Retinal pigment epithelial cell (primary cell): ENCODE measurements around the gene DOCK4.

Experiments
- DNase-seq: peaks from one replicate; pipeline ENCODE4 v3.0.0-alpha.2; 2010; ENCODE audit warnings: low read depth
- H3K4me3 ChIP-seq: 2 replicates; pipeline ENCODE4 v1.5.1; 2011; ENCODE audit warnings: mild to moderate bottlenecking, low read length, control low read depth, moderate library complexity
- CTCF ChIP-seq: conservative IDR thresholded peaks from 2 replicates; pipeline ENCODE4 v1.5.1; 2011; ENCODE audit warnings: low read depth, low read length, control low read depth, inconsistent platforms

The DOCK4 gene

GRCh38 chr7:112118581-112119566 is 87.3 kb downstream of the DOCK4 start:
- no peak for DNase-seq
- TF ChIP-seq CTCF = no peak
- H3K4me3 ChIP-seq = no peak overlapping the region

GRCh38 chr7:112116894-112117293 is 89.3 kb downstream of the DOCK4 start:
- no peak overlapping the region for H3K4me3 ChIP-seq
- no peak for TF ChIP-seq CTCF
- no peak for DNase-seq

- H3K4me3 ChIP-seq = no peak overlapping the region
- TF ChIP-seq CTCF = no peak
These were observed 89.8 kb downstream of the DOCK4 start for GRCh38 chr7:112116358-112116757.

GRCh38 chr7:112115880-112116279 is 90.3 kb downstream of the DOCK4 start:
- DNase-seq = no peak
- no peak overlapping the region for H3K4me3 ChIP-seq
- TF ChIP-seq CTCF = no peak

More at GRCh38 chr7:112116358-112116757, 89.8 kb downstream of the DOCK4 start:
- no peak for DNase-seq

- no peak for TF ChIP-seq CTCF
- no peak overlapping the region for H3K4me3 ChIP-seq
- no peak for DNase-seq
These were observed 92.2 kb downstream of the DOCK4 start for GRCh38 chr7:112113913-112114575.

GRCh38 chr7:112112822-112113255 is 93.4 kb downstream of the DOCK4 start:
- TF ChIP-seq CTCF = no peak
- no peak for DNase-seq
- no peak overlapping the region for H3K4me3 ChIP-seq
